Stomach (tissue), 4 donors: ENCODE measurements around the gene PCDHGA3.

Experiments
- EP300 ChIP-seq: sonication (generic); formaldehyde crosslinking; IDR thresholded peaks from one replicate; pipeline ENCODE4 v1.6.1; 2017; ENCODE audit warnings: antibody characterized with exemption
- POLR2A ChIP-seq, 4 donors: fragments of 450-650 bp; IDR thresholded peaks; one replicate each; pipeline ENCODE4 v1.6.1; 2016; ENCODE audit warnings: antibody characterized with exemption in 4 of 4, control low read depth in 2 of 4, mild to moderate bottlenecking in 1 of 4, moderate library complexity in 1 of 4
- POLR2AphosphoS5 ChIP-seq, 3 donors: sonication (generic); formaldehyde crosslinking; IDR thresholded peaks; one replicate each; pipeline ENCODE4 v1.6.1; 2016; ENCODE audit warnings: antibody characterized with exemption in 3 of 3
- TF ChIP-seq, protein P1 (sequence below), 7 experiments: fragments of 450-650 bp in 4 of 7; fragments of 200-600 bp in 3 of 7; sonication (generic) in 3 of 7; IDR thresholded peaks; one replicate each; pipeline ENCODE4 v1.5.1; 2016 to 2019; ENCODE audit warnings: antibody characterized with exemption in 7 of 7, control low read depth in 2 of 7, mild to moderate bottlenecking in 1 of 7

GRCh38 chr5:141298376-141298775 lies 45.3 kb upstream of the PCDHGA3 start:
- TF ChIP-seq, protein P1, sequence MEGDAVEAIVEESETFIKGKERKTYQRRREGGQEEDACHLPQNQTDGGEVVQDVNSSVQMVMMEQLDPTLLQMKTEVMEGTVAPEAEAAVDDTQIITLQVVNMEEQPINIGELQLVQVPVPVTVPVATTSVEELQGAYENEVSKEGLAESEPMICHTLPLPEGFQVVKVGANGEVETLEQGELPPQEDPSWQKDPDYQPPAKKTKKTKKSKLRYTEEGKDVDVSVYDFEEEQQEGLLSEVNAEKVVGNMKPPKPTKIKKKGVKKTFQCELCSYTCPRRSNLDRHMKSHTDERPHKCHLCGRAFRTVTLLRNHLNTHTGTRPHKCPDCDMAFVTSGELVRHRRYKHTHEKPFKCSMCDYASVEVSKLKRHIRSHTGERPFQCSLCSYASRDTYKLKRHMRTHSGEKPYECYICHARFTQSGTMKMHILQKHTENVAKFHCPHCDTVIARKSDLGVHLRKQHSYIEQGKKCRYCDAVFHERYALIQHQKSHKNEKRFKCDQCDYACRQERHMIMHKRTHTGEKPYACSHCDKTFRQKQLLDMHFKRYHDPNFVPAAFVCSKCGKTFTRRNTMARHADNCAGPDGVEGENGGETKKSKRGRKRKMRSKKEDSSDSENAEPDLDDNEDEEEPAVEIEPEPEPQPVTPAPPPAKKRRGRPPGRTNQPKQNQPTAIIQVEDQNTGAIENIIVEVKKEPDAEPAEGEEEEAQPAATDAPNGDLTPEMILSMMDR (IDR thresholded peaks at IDR 0.05) = no peak
- no peak for TF ChIP-seq POLR2AphosphoS5 (IDR thresholded peaks at IDR 0.05)
- TF ChIP-seq POLR2A (IDR thresholded peaks at IDR 0.05) = no peak
- no peak for TF ChIP-seq EP300
